K562 (cell line): ENCODE results near the gene ZNF512B. TPM values are rescaled to one million over a fixed set of nuclear protein-coding genes. Genes with fewer than 3 reads are reported as not detected.

ENCODE experiments used
- ATAC-seq: fragments of 200-7000 bp; cut with Tn5 transposase; 3 replicates; pipeline ENCODE4 v1.9.1; 2020; ENCODE audit warnings: moderate library complexity
- BruUV-seq: library from RNA; stranded (reverse); fragments of 400-500 nt; replicated peaks from 2 replicates; lab custom pipeline; 2021; lab: Mats Ljungman, UMichigan
- CTCF ChIA-PET: fragments of 300-600 bp; formaldehyde crosslinking; extraction: SDS; loops from one replicate; lab custom pipeline; 2021; ENCODE audit warnings: low intra/inter-chr PET ratio; lab: Yijun Ruan, JAX
- POLR2A ChIA-PET: fragments of 300-600, 350-650 bp; sonication (Branson Sonifier 250); formaldehyde crosslinking; extraction: SDS; loops from one replicate; lab custom pipeline; 2021; ENCODE audit warnings: antibody characterized with exemption, inconsistent platforms; lab: Yijun Ruan, JAX
- DNase-seq, 4 experiments: peaks; one replicate each; pipeline versions ENCODE4 v3.0.0 to v3.0.0-alpha.2; 2011 to 2018; ENCODE audit warnings: low spot score in 3 of 4, mixed read lengths in 3 of 4; ENCODE audit errors: extremely low read depth in 1 of 4
- FAIRE-seq: peaks from 2 replicates; lab custom pipeline; 2011; peaks lifted over from hg19 to GRCh38; lab: Jason Lieb, UNC
- H2AFZ ChIP-seq: 2 replicates; pipeline ENCODE4 v1.6.0; 2011; ENCODE audit warnings: low read depth, low read length, control low read depth, inconsistent platforms
- H3K27ac ChIP-seq: fragments of 200-600 bp; 3 replicates; pipeline ENCODE4 v1.8.0; 2011; ENCODE audit warnings: low read depth, mild to moderate bottlenecking, control low read depth, inconsistent platforms, low read length, moderate library complexity, mixed read lengths; ENCODE audit errors: extremely low read depth
- H3K27me3 ChIP-seq, 2 experiments: fragments of 300-600 bp in 1 of 2; 2 replicates in 1 of 2; 3 replicates in 1 of 2; pipeline versions ENCODE4 v1.6.0 to v1.8.0; 2011; ENCODE audit warnings: inconsistent platforms in 2 of 2, low read length in 2 of 2, mild to moderate bottlenecking in 1 of 2, mixed read lengths in 1 of 2, moderate library complexity in 1 of 2; ENCODE audit not compliant: control insufficient read depth in 2 of 2, insufficient read depth in 2 of 2
- H3K36me3 ChIP-seq: fragments of 300-600 bp; 3 replicates; pipeline ENCODE4 v1.8.0; 2011; ENCODE audit warnings: mild to moderate bottlenecking, low read length, inconsistent platforms; ENCODE audit not compliant: control insufficient read depth, insufficient read depth
- H3K4me1 ChIP-seq, 2 experiments: fragments of 200-600 bp in 1 of 2; replicated peaks in 1 of 2; 2 replicates in 1 of 2; 3 replicates in 1 of 2; pipeline versions ENCODE4 v1.5.1 to v1.8.0; 2011; ENCODE audit warnings: inconsistent platforms in 2 of 2, low read length in 2 of 2, mild to moderate bottlenecking in 1 of 2, mixed read lengths in 1 of 2, moderate library complexity in 1 of 2; ENCODE audit not compliant: control insufficient read depth in 2 of 2, insufficient read depth in 2 of 2
- H3K4me2 ChIP-seq: 2 replicates; pipeline ENCODE4 v1.6.1; 2011; ENCODE audit warnings: low read length, control low read depth, inconsistent platforms, mixed read lengths; ENCODE audit not compliant: insufficient read depth
- H3K4me3 ChIP-seq: fragments of 200-600 bp; sonication (generic), shearing (Covaris generic); 2 replicates; pipeline ENCODE4 v1.5.1; 2016; ENCODE audit warnings: control low read depth, inconsistent platforms
- H3K79me2 ChIP-seq: fragments of 200-600 bp; 3 replicates; pipeline ENCODE4 v1.8.0; 2011; ENCODE audit warnings: low read length, inconsistent platforms; ENCODE audit not compliant: control insufficient read depth, insufficient read depth
- H3K9ac ChIP-seq, 2 experiments: 2 replicates each; pipeline versions ENCODE4 v1.6.0 to v1.6.1; 2011; ENCODE audit warnings: low read depth in 2 of 2, low read length in 2 of 2, control low read depth in 1 of 2, inconsistent platforms in 1 of 2, mild to moderate bottlenecking in 1 of 2, mixed read lengths in 1 of 2; ENCODE audit not compliant: insufficient read depth in 1 of 2
- H3K9me1 ChIP-seq: one replicate; pipeline ENCODE4 v1.6.0; 2011; ENCODE audit warnings: inconsistent platforms, mild to moderate bottlenecking, low read length, moderate library complexity; ENCODE audit not compliant: control insufficient read depth, insufficient read depth
- H3K9me3 ChIP-seq: replicated peaks from 2 replicates; pipeline ENCODE4 v1.5.1; 2011; ENCODE audit warnings: low read depth, low read length, inconsistent platforms; ENCODE audit not compliant: control insufficient read depth, insufficient read depth
- H4K20me1 ChIP-seq: replicated peaks from 2 replicates; pipeline ENCODE4 v1.6.1; 2011; ENCODE audit warnings: low read length, inconsistent platforms, mixed read lengths; ENCODE audit not compliant: control insufficient read depth, insufficient read depth
- JUND ChIP-seq, 2 experiments: IDR thresholded peaks; 2 replicates in 1 of 2; 3 replicates in 1 of 2; pipeline ENCODE4 v1.6.1; 2011; ENCODE audit warnings: borderline replicate concordance in 2 of 2, low read depth in 2 of 2, low read length in 2 of 2, improper control_type of control experiment in 1 of 2, missing biosample characterization in 1 of 2, missing genetic modification characterization in 1 of 2, missing genetic modification reagents in 1 of 2
- L3MBTL2 ChIP-seq: fragments of 450-650 bp; IDR thresholded peaks from 2 replicates; pipeline ENCODE4 v1.6.1; 2016; ENCODE audit warnings: mild to moderate bottlenecking, moderate library complexity
- MTA1 ChIP-seq: fragments of 450-650 bp; IDR thresholded peaks from 2 replicates; pipeline ENCODE4 v1.6.1; 2017; ENCODE audit warnings: borderline replicate concordance
- PCBP2 ChIP-seq: fragments of 200-400 bp; formaldehyde crosslinking; IDR thresholded peaks from 2 replicates; pipeline ENCODE4 v1.6.1; 2018; ENCODE audit warnings: low read length, low read depth, mild to moderate bottlenecking, moderate library complexity; ENCODE audit not compliant: poor library complexity, severe bottlenecking
- SAFB ChIP-seq: fragments of 200-400 bp; formaldehyde crosslinking; IDR thresholded peaks from 2 replicates; pipeline ENCODE4 v1.6.1; 2017; ENCODE audit warnings: low read depth, low read length, borderline replicate concordance
- SP1 ChIP-seq: sonication (generic); formaldehyde crosslinking; IDR thresholded peaks from 2 replicates; pipeline ENCODE4 v1.8.1; 2022; ENCODE audit warnings: mild to moderate bottlenecking, missing genetic modification reagents
- TBP ChIP-seq: optimal IDR thresholded peaks from 2 replicates; pipeline ENCODE3; 2011; ENCODE audit warnings: low read depth, low read length, improper control_type of control experiment
- WGBS: fragments of 100-300 bp; shearing (Covaris generic); methylation state at CpG from one replicate; pipeline ENCODE4 v1.1.6; 2016; ENCODE audit warnings: low coverage, mixed read lengths; ENCODE audit not compliant: insufficient coverage; ENCODE audit errors: missing lambda C conversion rate; 5-methylcytosine and 5-hydroxymethylcytosine counted together
- in situ Hi-C: fragments of 300-500 bp; cut with MboI; formaldehyde crosslinking; loops from 4 replicates; pipeline ENCODE4 v1.15.0; 2018; ENCODE audit warnings: inconsistent platforms, mixed read lengths
- intact Hi-C: fragments of 100-400 bp; cut with micrococcal nuclease; formaldehyde crosslinking; loops from 2 replicates; pipeline ENCODE4 v1.14.2; 2022
- polyA plus RNA-seq, 8 experiments: library from polyadenylated mRNA; depleted of rRNA in 4 of 8; stranded (reverse) in 5 of 8; unstranded in 3 of 8; fragments of >200 nt; fragmentation: Nextera tagmentation in 2 of 8; fragmentation: Illumina TruSeq in 1 of 8; extraction: Ambion mirVana in 2 of 8; extraction: Trizol in 1 of 8; gene quantifications; 2 replicates each; pipeline versions ENCODE4 v1.2.1 to v1.2.3, GENCODE V29; 2011 to 2014; ENCODE audit warnings: inconsistent platforms in 1 of 8, missing spikeins in 1 of 8
- total RNA-seq, 7 experiments: library from RNA; depleted of rRNA in 6 of 7; stranded (reverse); fragments of >200 nt in 6 of 7; fragmentation: Illumina TruSeq in 2 of 7; extraction: Trizol in 2 of 7; gene quantifications; 2 replicates each; pipeline versions ENCODE4 v1.2.1 to v1.2.3, GENCODE V29; 2011 to 2021; ENCODE audit warnings: low replicate concordance in 1 of 7
- TF ChIP-seq, protein P1 (sequence below): fragments of 250-450 bp; sonication (Bioruptor Pico); IDR thresholded peaks from 2 replicates; pipeline ENCODE4 v1.4.0; 2020; ENCODE audit warnings: mild to moderate bottlenecking
- TF ChIP-seq, protein P2 (sequence below): fragments of 250-450 bp; sonication (Bioruptor Pico); IDR thresholded peaks from 2 replicates; pipeline ENCODE4 v1.4.0; 2020

ZNF512B gene
- total and polyA plus RNA-seq, 9 of the 15 experiments (the other 6 are each of a cell fraction or from before 2014, with no cell fraction given): 0.01 to 27.8 (median 8.2) TPM

GRCh38 chr20:63978319-63979228 is 8.8 kb upstream of the ZNF512B start:
- ChIA-PET POLR2A (no interaction called here), CTCF (no interaction called here)
- no peaks in the 10 kb centered on the region for H4K20me1 ChIP-seq
- peaks cover 22% of the 10 kb centered on the region; the same call in 2 of the 3 replicates for H3K36me3 ChIP-seq
- no peaks in the 10 kb centered on the region for H3K27me3 ChIP-seq
- 4% methylated on average over 50 of the region's 52 CpGs for WGBS
- peaks cover 29% of the 10 kb centered on the region for H3K79me2 ChIP-seq
- intact Hi-C loops (loop anchor here (5.0 to 10.0 kb wide), 3 partner anchors 74 to 194 kb away; partner anchors contain the start of genes ABHD16B and TPD52L2), in situ Hi-C loops (no loop called here)
- peaks cover 3% of the 10 kb centered on the region for H3K9me1 ChIP-seq
- peak overlapping the region; percentile 83 for H3K27ac ChIP-seq
- ATAC-seq (peak; percentile 65), DNase-seq (peak; percentile 72 to 86 (median 74)), FAIRE-seq (peak; percentile 83)
- BruUV-seq: TSS peak; percentile 55
- peak overlapping the region; percentile 72 to 92 for H3K9ac ChIP-seq
- H3K4me1 ChIP-seq: peaks cover 29 to 66% of the 10 kb centered on the region in 2 experiments
- no peaks in the 10 kb centered on the region for H3K9me3 ChIP-seq
- H3K4me2 ChIP-seq: peak overlapping the region; percentile 74
- peak overlapping the region; percentile 79 for H2AFZ ChIP-seq
- H3K4me3 ChIP-seq: peak overlapping the region; percentile 100
- TF ChIP-seq SAFB (no peak), MTA1 (no peak), TBP (peak; percentile 38), PCBP2 (no peak), JUND (IDR thresholded peaks at IDR 0.05; ENCODE audit: borderline replicate concordance, low read depth, low read length) (no peak), JUND (tag; IDR thresholded peaks at IDR 0.05; ENCODE audit: borderline replicate concordance, low read depth, low read length) (no peak), L3MBTL2 (peak; percentile 93), SP1 (CRISPR knock-in tag) (0 out of 2 replicates have a peak, but pooled peaks have one; percentile 54)
- TF ChIP-seq, protein P1, sequence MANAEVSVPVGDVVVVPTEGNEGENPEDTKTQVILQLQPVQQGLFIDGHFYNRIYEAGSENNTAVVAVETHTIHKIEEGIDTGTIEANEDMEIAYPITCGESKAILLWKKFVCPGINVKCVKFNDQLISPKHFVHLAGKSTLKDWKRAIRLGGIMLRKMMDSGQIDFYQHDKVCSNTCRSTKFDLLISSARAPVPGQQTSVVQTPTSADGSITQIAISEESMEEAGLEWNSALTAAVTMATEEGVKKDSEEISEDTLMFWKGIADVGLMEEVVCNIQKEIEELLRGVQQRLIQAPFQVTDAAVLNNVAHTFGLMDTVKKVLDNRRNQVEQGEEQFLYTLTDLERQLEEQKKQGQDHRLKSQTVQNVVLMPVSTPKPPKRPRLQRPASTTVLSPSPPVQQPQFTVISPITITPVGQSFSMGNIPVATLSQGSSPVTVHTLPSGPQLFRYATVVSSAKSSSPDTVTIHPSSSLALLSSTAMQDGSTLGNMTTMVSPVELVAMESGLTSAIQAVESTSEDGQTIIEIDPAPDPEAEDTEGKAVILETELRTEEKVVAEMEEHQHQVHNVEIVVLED (CRISPR knock-in tag): no peak
- TF ChIP-seq, protein P2, sequence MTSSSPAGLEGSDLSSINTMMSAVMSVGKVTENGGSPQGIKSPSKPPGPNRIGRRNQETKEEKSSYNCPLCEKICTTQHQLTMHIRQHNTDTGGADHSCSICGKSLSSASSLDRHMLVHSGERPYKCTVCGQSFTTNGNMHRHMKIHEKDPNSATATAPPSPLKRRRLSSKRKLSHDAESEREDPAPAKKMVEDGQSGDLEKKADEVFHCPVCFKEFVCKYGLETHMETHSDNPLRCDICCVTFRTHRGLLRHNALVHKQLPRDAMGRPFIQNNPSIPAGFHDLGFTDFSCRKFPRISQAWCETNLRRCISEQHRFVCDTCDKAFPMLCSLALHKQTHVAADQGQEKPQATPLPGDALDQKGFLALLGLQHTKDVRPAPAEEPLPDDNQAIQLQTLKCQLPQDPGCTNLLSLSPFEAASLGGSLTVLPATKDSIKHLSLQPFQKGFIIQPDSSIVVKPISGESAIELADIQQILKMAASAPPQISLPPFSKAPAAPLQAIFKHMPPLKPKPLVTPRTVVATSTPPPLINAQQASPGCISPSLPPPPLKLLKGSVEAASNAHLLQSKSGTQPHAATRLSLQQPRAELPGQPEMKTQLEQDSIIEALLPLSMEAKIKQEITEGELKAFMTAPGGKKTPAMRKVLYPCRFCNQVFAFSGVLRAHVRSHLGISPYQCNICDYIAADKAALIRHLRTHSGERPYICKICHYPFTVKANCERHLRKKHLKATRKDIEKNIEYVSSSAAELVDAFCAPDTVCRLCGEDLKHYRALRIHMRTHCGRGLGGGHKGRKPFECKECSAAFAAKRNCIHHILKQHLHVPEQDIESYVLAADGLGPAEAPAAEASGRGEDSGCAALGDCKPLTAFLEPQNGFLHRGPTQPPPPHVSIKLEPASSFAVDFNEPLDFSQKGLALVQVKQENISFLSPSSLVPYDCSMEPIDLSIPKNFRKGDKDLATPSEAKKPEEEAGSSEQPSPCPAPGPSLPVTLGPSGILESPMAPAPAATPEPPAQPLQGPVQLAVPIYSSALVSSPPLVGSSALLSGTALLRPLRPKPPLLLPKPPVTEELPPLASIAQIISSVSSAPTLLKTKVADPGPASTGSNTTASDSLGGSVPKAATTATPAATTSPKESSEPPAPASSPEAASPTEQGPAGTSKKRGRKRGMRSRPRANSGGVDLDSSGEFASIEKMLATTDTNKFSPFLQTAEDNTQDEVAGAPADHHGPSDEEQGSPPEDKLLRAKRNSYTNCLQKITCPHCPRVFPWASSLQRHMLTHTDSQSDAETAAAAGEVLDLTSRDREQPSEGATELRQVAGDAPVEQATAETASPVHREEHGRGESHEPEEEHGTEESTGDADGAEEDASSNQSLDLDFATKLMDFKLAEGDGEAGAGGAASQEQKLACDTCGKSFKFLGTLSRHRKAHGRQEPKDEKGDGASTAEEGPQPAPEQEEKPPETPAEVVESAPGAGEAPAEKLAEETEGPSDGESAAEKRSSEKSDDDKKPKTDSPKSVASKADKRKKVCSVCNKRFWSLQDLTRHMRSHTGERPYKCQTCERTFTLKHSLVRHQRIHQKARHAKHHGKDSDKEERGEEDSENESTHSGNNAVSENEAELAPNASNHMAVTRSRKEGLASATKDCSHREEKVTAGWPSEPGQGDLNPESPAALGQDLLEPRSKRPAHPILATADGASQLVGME (CRISPR knock-in tag): no peak
